PFSK-1 (cell line): ENCODE measurements around the gene PDIA2.

Experiments
- FOXP2 ChIP-seq: optimal IDR thresholded peaks from 2 replicates; pipeline ENCODE3; 2011; ENCODE audit warnings: borderline replicate concordance, control low read depth, inconsistent platforms; ENCODE audit not compliant: insufficient read depth; ENCODE audit errors: extremely low read length, extremely low read depth
- POLR2AphosphoS5 ChIP-seq: IDR thresholded peaks from 2 replicates; pipeline ENCODE4 v1.6.1; 2012; ENCODE audit warnings: low read depth, mild to moderate bottlenecking, control low read depth, low read length, moderate library complexity
- REST ChIP-seq, 2 experiments: IDR thresholded peaks; 2 replicates each; pipeline versions ENCODE4 v1.6.1 to v1.8.0; 2011 to 2012; ENCODE audit warnings: low read depth in 2 of 2, low read length in 2 of 2, control low read depth in 1 of 2, inconsistent platforms in 1 of 2, mild to moderate bottlenecking in 1 of 2, moderate library complexity in 1 of 2; ENCODE audit not compliant: insufficient read depth in 1 of 2
- SIN3A ChIP-seq: IDR thresholded peaks from 2 replicates; pipeline ENCODE4 v1.6.1; 2012; ENCODE audit warnings: mild to moderate bottlenecking, low read length, moderate library complexity, borderline replicate concordance; ENCODE audit not compliant: insufficient read depth
- TAF1 ChIP-seq: IDR thresholded peaks from 2 replicates; pipeline ENCODE4 v1.6.1; 2012; ENCODE audit warnings: low read length, control low read depth, borderline replicate concordance; ENCODE audit not compliant: insufficient read depth

PDIA2 gene

GRCh38 chr16:261031-261691 is 21.8 kb upstream of the PDIA2 start:
- TF ChIP-seq TAF1 (no peak), SIN3A (no peak), REST (IDR thresholded peaks at IDR 0.05; ENCODE audit: insufficient read depth in 1 of 2, low read depth in 2 of 2, low read length in 2 of 2) (no peak), POLR2AphosphoS5 (no peak), FOXP2 (no peak)

DNA sequence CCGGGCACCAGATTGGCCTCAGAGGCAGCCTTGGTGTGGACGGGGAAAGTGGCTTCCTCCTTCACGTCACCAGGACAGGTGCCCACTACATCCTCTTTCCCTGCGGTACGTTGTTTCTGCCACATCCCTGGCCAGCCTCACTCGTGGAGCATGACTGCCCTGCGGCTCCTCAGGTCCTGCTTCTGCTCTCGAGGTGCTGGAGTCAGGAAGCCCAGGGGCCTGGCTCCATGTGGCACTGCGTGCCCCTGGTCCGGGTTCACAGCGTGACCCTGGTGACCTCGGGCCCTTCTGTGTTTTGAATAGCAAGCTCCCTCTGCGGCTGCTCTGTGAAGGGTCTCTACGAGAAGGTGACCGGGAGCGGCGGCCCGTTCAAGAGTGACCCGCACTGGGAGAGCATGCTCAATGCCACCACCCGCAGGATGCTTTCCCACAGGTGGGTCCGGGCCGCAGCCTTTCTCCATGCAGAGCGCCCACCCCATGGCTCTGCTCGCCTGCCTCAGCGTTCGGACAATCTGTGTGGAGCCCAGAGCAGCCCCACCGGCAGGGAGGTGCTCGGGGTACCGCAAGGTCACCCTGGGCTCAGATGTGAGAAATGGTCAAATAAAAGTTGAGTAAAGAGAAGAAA is 20.7 kb upstream of the PDIA2 start:
- no peak for TF ChIP-seq SIN3A
- TF ChIP-seq FOXP2 = no peak
- no peak for TF ChIP-seq TAF1
- TF ChIP-seq POLR2AphosphoS5 = no peak
- no peak for TF ChIP-seq REST (IDR thresholded peaks at IDR 0.05; ENCODE audit: insufficient read depth in 1 of 2, low read depth in 2 of 2, low read length in 2 of 2)

DNA sequence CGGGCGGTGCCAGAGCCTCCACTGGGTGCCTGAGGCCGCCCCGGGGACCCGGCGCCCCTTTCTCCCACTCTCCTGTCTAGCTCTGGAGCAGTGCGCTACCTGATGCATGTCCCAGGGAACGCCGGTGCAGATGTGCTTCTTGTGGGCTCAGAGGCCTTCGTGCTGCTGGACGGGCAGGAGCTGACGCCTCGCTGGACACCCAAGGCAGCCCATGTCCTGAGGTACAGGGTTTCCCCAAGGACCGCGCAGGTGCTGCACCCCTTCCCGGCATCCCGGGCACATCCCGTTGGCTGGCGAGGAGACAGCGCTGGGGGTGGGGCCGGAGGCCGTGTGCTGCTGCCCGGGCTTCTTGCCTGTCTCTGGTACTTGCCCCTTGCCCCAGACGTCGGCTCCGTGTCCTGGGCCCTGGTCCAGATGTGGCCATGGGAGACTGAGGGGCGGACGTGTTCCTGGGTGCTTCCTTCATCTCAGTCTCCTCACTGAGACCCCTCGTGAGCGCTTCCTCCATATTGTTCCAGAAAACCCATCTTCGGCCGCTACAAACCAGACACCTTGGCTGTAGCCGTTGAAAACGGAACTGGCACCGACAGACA is 19.7 kb upstream of the PDIA2 start:
- no peak for TF ChIP-seq SIN3A
- no peak for TF ChIP-seq TAF1
- TF ChIP-seq POLR2AphosphoS5 = no peak
- no peak for TF ChIP-seq REST (IDR thresholded peaks at IDR 0.05; ENCODE audit: insufficient read depth in 1 of 2, low read depth in 2 of 2, low read length in 2 of 2)
- no peak for TF ChIP-seq FOXP2

DNA sequence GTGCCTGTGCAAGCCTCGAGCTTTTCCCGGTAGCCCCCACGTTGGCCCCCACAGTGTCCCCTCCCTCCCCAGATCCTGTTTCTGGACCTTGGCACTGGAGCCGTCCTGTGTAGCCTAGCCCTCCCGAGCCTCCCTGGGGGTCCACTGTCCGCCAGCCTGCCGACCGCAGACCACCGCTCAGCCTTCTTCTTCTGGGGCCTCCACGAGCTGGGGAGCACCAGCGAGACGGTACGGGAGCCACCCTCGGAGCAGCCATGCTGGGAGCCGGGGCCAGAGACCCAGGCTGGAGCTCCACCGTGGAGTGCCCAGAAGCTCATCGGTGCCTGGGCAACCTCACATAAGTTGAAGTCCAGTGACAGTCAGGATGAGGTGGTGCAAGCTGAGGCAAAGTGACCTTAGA is 19.0 kb upstream of the PDIA2 start:
- TF ChIP-seq REST (IDR thresholded peaks at IDR 0.05; ENCODE audit: insufficient read depth in 1 of 2, low read depth in 2 of 2, low read length in 2 of 2) (no peak), FOXP2 (no peak), POLR2AphosphoS5 (no peak), TAF1 (no peak), SIN3A (no peak)
